Endometrial microvascular endothelial cells (primary cell): ENCODE data around the gene RPS6KA2. TPM values are rescaled to one million over a fixed set of nuclear protein-coding genes. Genes with fewer than 3 reads are reported as not detected.

Source experiments
- in situ Hi-C: cut with HindIII; loops from 2 replicates; pipeline ENCODE4 v1.10.0; 2017; ENCODE audit warnings: low sequenced_read_pairs, low pct_unique_long_range_greater_than_20kb; ENCODE audit errors: inconsistent ontology term
- total RNA-seq: library from RNA; depleted of rRNA; stranded (reverse); fragments of >200 nt; gene quantifications from one replicate; pipeline ENCODE4 v1.2.3, GENCODE V29; 2015; ENCODE audit errors: inconsistent ontology term

The RPS6KA2 gene
- total RNA-seq, 1 donor from 2014 or later: 35.5 TPM

GRCh38 chr6:166527849-166528248, 99.2 kb downstream of the RPS6KA2 start:
- in situ Hi-C loops: no loop called here

GRCh38 chr6:166526937-166527336, 100.1 kb downstream of the RPS6KA2 start:
- in situ Hi-C loops: no loop called here

GRCh38 chr6:166525567-166525966, 101.5 kb downstream of the RPS6KA2 start:
- in situ Hi-C loops: no loop called here

- in situ Hi-C loops: no loop called here
Measured at GRCh38 chr6:166523782-166524559, 103.1 kb downstream of the RPS6KA2 start.

GRCh38 chr6:166520905-166521834, 105.9 kb downstream of the RPS6KA2 start:
- in situ Hi-C loops: no loop called here

GRCh38 chr6:166516251-166516884, 110.7 kb downstream of the RPS6KA2 start:
- in situ Hi-C loops: no loop called here

- in situ Hi-C loops: no loop called here
Measured at GRCh38 chr6:166515072-166515810, 111.8 kb downstream of the RPS6KA2 start.

GRCh38 chr6:166514196-166514595, 112.9 kb downstream of the RPS6KA2 start:
- in situ Hi-C loops: no loop called here

- in situ Hi-C loops: no loop called here
Measured at GRCh38 chr6:166512567-166512966, 114.5 kb downstream of the RPS6KA2 start.

- in situ Hi-C loops: no loop called here
Measured at GRCh38 chr6:166511316-166511715, 115.7 kb downstream of the RPS6KA2 start.

- in situ Hi-C loops: no loop called here
Measured at GRCh38 chr6:166509193-166509592, 117.9 kb downstream of the RPS6KA2 start.

GRCh38 chr6:166508726-166509125, 118.3 kb downstream of the RPS6KA2 start:
- in situ Hi-C loops: no loop called here

- in situ Hi-C loops: no loop called here
Measured at GRCh38 chr6:166507809-166508564, 119.1 kb downstream of the RPS6KA2 start.

GRCh38 chr6:166507380-166507779, 119.7 kb downstream of the RPS6KA2 start:
- in situ Hi-C loops: no loop called here

- in situ Hi-C loops: no loop called here
Measured at GRCh38 chr6:166505133-166505905, 121.7 kb downstream of the RPS6KA2 start.

- in situ Hi-C loops: no loop called here
Measured at GRCh38 chr6:166504100-166504499, 123.0 kb downstream of the RPS6KA2 start.

GRCh38 chr6:166503167-166503744, 123.8 kb downstream of the RPS6KA2 start:
- in situ Hi-C loops: no loop called here
